GM12892 (cell line): Measurements from ENCODE around the gene SPIRE2.
A peak's percentile ranks its signal among the peaks of the same experiment; 100 is the strongest.

Source experiments
- DNase-seq: peaks from one replicate; pipeline ENCODE4 v3.0.0; 2011; ENCODE audit not compliant: insufficient read length
- FAIRE-seq: peaks from 2 replicates; lab custom pipeline; 2011; peaks lifted over from hg19 to GRCh38; lab: Jason Lieb, UNC
- POLR2A ChIP-seq: IDR thresholded peaks from 2 replicates; pipeline ENCODE4 v1.6.1; 2011; ENCODE audit warnings: low read depth, low read length, control low read depth
- POLR2AphosphoS5 ChIP-seq: IDR thresholded peaks from 2 replicates; pipeline ENCODE4 v1.6.1; 2011; ENCODE audit warnings: low read depth, low read length, control low read depth
- TAF1 ChIP-seq: IDR thresholded peaks from 2 replicates; pipeline ENCODE4 v1.6.1; 2011; ENCODE audit warnings: low read depth, mild to moderate bottlenecking, control low read depth, low read length, borderline replicate concordance

The SPIRE2 gene

DNA sequence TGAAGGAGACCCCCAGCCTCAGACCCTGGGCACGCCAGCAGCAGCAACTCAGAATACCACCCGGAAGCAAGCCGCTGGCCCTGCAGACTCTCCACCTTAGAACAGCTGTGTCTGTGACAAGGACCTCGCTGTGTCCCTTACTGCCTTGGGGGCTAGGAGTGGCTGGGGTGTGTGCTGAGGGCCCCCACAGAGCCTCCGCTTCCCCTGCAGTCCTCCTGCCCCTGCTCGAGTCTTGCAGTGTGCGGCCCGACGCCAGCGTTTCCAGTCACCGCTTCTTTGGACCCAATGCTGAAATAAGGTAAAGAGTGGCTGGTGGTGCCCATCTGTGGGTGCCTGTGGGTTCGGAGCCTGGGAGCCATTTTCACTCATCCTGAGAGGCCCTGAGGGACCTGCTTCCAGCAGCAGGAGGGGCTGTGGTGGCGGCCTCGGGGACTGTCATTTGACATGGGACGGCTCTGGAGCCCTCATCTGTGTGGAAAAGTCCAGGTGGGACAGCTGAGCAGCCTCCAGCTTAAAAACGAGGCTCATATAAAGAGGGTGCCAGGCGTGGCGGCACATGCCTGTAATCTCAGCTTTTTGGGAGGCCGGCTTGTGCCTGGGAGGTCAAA, 75.7 kb downstream of the SPIRE2 start:
- TF ChIP-seq POLR2A = no peak
- no peak for TF ChIP-seq POLR2AphosphoS5
- TF ChIP-seq TAF1 = no peak
- no peak for FAIRE-seq
- DNase-seq = no peak

DNA sequence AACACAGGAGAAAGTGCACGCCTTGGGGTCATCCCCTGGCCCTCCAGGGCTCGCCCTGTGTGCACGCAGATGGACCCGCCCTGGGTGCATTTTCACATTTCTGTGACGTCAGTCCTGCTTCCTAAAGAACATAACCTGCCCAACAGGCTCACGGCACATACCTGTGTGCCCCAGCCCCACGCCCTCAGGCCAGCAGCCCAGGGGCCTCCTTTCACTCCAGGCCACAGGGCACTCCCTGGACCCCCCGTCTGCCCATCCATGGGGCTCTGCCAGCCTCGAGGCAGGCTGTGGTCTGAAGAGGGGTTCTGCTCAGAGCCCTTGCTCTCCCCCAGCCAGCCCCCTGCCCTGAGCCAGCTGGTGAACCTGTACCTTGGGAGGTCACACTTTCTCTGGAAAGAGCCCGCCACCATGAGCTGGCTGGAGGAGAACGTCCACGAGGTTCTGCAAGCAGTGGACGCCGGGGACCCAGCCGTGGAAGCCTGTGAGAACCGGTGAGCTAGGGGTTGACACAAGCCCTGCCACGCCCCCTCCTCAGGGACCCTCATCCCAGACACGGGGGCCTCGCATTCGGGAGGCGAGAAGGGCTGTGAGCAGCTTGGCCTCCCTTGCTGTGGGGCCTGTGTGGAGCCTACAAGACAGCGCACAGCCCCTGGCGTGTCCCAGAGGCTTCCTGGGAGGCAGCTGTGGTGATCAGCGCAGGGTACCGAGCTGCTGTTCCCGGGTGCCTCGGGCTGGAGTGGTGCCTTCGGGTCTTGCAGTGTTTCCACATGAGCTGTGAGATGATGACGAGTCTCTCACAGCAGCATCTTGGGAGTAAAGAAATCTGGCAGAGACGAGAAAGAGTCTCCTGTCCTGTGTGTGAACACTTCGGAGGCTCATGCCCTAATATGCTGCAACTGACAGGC, 76.6 kb downstream of the SPIRE2 start:
- TF ChIP-seq POLR2AphosphoS5 (no peak), POLR2A (peak; percentile 16; the same call in 1 of the 2 replicates), TAF1 (no peak)
- DNase-seq (no peak), FAIRE-seq (no peak)

- DNase-seq (no peak), FAIRE-seq (no peak)
- TF ChIP-seq POLR2AphosphoS5 (no peak), TAF1 (no peak), POLR2A (no peak)
Measured at GRCh38 chr16:89905511-89906139, 77.3 kb downstream of the SPIRE2 start.

DNA sequence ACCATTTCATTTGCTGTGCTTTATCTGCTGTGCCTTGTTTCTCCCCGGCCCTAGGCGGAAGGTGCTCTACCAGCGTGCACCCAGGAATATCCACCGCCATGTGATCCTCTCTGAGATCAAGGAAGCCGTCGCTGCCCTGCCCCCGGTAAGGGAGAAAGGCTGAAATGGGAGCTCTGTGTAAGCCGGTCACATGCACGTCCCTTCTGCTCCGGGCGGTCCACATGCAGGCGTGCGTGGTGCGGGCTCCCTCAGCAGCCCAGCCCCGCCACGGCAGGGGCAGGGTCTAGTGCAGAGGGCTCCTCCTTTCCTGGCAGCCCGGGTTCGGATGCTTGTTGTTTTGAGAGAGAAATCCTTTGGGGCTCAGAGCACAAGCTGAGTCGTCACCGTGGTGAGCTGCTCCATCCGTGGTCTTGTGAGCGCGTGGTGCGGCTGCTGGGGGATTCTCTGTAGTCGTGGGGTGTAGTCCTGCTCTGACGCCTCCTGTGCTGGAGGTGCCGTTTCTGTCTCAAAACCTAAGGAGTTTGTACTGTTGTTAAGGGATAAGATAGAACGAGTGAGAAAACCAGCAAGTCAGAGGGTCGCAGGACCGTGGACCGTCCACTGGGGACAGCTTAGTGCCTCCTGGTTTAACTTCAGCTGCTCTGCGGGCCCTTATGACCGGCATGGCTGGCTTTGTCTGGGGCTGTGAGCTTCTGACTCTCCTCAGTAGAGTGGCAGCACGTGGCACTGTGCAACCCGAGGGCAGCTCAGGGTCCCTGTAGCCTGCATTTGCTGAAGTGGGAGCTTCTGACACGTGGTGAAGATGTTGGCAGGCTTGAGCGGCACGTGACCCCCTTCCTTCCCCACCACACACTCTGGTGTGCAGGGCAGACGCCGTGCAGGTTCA, 78.1 kb downstream of the SPIRE2 start:
- FAIRE-seq = no peak
- no peak for DNase-seq
- no peak for TF ChIP-seq TAF1
- no peak for TF ChIP-seq POLR2A
- TF ChIP-seq POLR2AphosphoS5 = no peak

DNA sequence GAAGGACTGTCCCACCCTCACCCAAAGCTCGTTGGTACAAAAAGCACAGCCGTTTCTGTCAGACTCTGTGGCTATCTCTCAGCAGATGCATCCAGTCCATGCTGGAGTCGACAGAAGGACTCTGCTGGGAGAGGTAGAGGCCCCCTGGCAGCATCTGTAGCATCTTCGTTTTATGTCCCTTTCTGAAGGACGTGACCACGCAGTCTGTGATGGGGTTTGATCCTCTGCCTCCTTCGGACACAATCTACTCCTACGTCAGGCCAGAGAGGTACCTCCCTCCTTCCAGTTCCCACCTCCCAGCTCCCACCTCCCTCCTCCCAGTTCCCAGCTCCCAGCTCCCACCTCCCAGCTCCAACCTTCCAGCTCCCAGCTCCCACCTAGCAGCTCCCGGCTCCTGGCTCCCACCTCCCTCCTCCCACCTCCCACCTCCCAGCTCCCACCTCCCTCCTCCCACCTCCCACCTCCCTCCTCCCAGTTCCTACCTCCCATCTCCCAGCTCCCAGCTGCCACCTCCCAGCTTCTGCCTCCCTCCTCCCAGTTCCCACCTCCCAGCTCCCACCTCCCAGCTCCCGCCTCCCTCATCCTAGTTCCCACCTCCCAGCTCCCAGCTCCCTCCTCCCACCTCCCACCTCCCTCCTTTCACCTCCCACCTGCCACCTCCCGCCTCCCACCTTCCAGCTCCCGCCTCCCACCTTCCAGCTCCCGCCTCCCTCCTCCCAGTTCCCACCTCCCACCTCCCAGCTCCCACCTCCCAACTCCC, 79.0 kb downstream of the SPIRE2 start:
- TF ChIP-seq TAF1 (no peak), POLR2A (no peak), POLR2AphosphoS5 (no peak)
- FAIRE-seq = peak; percentile 38
- no peak for DNase-seq

DNA sequence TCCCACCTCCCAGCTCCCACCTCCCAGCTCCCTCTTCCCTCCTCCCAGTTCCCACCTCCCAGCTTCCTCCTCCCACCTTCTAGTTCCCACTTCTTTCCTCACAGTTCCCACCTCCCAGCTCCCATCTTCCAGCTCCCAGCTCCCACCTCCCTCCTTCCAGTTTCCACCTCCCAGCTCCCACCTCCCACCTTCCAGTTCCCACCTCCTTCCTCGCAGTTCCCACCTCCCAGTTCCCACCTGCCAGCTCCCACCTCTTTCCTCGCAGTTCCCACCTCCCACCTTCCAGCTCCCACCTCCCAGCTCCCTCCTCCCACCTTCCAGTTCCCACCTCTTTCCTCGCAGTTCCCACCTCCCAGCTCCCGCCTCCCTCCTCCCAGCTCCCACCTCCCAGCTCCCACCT, 80.0 kb downstream of the SPIRE2 start:
- DNase-seq (no peak), FAIRE-seq (no peak)
- no peak for TF ChIP-seq POLR2A
- TF ChIP-seq TAF1 = no peak
- no peak for TF ChIP-seq POLR2AphosphoS5

- TF ChIP-seq TAF1 (no peak), POLR2AphosphoS5 (no peak), POLR2A (no peak; the same call in 1 of the 2 replicates)
- FAIRE-seq = peak; percentile 86
- DNase-seq = peak; percentile 85
Measured at GRCh38 chr16:89909777-89910716, 81.8 kb downstream of the SPIRE2 start.

DNA sequence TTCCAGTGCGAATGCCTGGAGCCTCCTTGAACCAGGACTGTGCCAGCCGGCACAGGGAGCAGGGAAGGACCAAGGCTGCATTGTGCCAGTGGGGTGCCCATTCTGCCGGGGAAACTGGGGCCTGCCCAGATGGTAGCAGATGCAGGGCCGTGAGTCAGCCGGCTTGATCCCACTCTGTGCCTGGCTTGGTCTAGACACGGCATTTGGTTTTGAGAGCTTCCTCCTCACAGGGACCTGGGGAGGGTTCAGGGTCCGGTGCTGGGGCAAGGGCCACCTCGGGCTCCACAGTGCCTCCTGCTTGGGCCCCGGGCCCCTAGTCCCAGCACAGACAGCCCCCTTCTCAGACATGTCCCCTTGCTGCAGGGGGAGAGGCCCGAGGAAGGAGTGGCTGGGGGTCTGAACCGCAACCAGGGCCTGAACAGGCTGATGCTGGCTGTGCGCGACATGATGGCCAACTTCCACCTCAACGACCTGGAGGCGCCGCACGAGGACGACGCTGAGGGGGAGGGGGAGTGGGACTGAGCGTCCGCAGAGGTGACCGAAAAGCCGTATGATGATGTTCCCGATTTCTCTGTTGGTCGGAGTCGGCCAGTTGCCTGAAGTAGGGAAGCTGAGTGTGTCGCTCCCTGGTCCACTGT, 82.6 kb downstream of the SPIRE2 start:
- TF ChIP-seq POLR2AphosphoS5 = no peak
- TF ChIP-seq TAF1 = no peak
- TF ChIP-seq POLR2A = no peak
- no peak for DNase-seq
- FAIRE-seq = no peak

GRCh38 chr16:89911375-89911774, 83.1 kb downstream of the SPIRE2 start:
- no peak for FAIRE-seq
- TF ChIP-seq TAF1 (no peak), POLR2A (no peak), POLR2AphosphoS5 (no peak)
- no peak for DNase-seq
